HepG2 (cell line): Measurements from ENCODE around the gene CRTAC1. TPM values are rescaled to one million over a fixed set of nuclear protein-coding genes. Genes with fewer than 3 reads are reported as not detected.

Source experiments
- ATAC-seq: fragments of 200-7000 bp; cut with Tn5 transposase; 3 replicates; pipeline ENCODE4 v1.9.1; 2020; ENCODE audit warnings: mild to moderate bottlenecking, moderate library complexity
- BruUV-seq: library from RNA; stranded (reverse); fragments of 400-500 nt; replicated peaks from 2 replicates; lab custom pipeline; 2021; lab: Mats Ljungman, UMichigan
- CTCF ChIA-PET: fragments of 300-600 bp; formaldehyde crosslinking; extraction: SDS; loops from one replicate; lab custom pipeline; 2021; ENCODE audit warnings: low total read pairs, inconsistent platforms, low intra/inter-chr PET ratio; lab: Yijun Ruan, JAX
- POLR2A ChIA-PET: fragments of 350-600 bp; sonication (Branson Sonifier 250); formaldehyde crosslinking; loops from one replicate; lab custom pipeline; 2020; ENCODE audit warnings: antibody characterized with exemption, inconsistent platforms; lab: Yijun Ruan, JAX
- DNase-seq: peaks from one replicate; pipeline ENCODE4 v3.0.0-alpha.2; 2015; ENCODE audit warnings: low spot score
- FAIRE-seq: peaks from 3 replicates; lab custom pipeline; 2011; peaks lifted over from hg19 to GRCh38; lab: Jason Lieb, UNC
- H2AFZ ChIP-seq: one replicate; pipeline ENCODE4 v1.6.1; 2011; ENCODE audit warnings: low read length, inconsistent platforms
- H3K27ac ChIP-seq: fragments of 300-600 bp; 3 replicates; pipeline ENCODE4 v1.8.0; 2011; ENCODE audit warnings: mixed run types, mild to moderate bottlenecking, mixed read lengths, low read length, inconsistent platforms; ENCODE audit not compliant: insufficient read depth; ENCODE audit errors: extremely low read length
- H3K27me3 ChIP-seq, 2 experiments: fragments of 200-600 bp in 1 of 2; 2 replicates in 1 of 2; 3 replicates in 1 of 2; pipeline versions ENCODE4 v1.6.0 to v1.8.0; 2011; ENCODE audit warnings: low read length in 2 of 2, mild to moderate bottlenecking in 2 of 2, moderate library complexity in 2 of 2, inconsistent platforms in 1 of 2; ENCODE audit not compliant: insufficient read depth in 2 of 2, control insufficient read depth in 1 of 2
- H3K36me3 ChIP-seq, 2 experiments: fragments of 200-600 bp in 1 of 2; replicated peaks in 1 of 2; 2 replicates in 1 of 2; 3 replicates in 1 of 2; pipeline versions ENCODE4 v1.5.1 to v1.8.0; 2011; ENCODE audit warnings: low read length in 2 of 2, inconsistent platforms in 1 of 2; ENCODE audit not compliant: insufficient read depth in 2 of 2, control insufficient read depth in 1 of 2
- H3K4me1 ChIP-seq: 2 replicates; pipeline ENCODE4 v1.5.1; 2012; ENCODE audit warnings: low read length, inconsistent platforms; ENCODE audit not compliant: insufficient read depth
- H3K4me2 ChIP-seq: 2 replicates; pipeline ENCODE4 v1.6.0; 2011; ENCODE audit warnings: low read depth, low read length, inconsistent platforms
- H3K4me3 ChIP-seq, 3 experiments: fragments of 200-600 bp in 1 of 3; sonication (generic), shearing (Covaris generic) in 1 of 3; replicated peaks in 1 of 3; 2 replicates each; pipeline ENCODE4 v1.5.1; 2011 to 2016; ENCODE audit warnings: low read length in 3 of 3, inconsistent platforms in 2 of 3, low read depth in 2 of 3, mild to moderate bottlenecking in 2 of 3, control low read depth in 1 of 3, mixed read lengths in 1 of 3; ENCODE audit not compliant: insufficient read depth in 1 of 3
- H3K79me2 ChIP-seq: one replicate; pipeline ENCODE4 v1.6.1; 2011; ENCODE audit warnings: low read length, inconsistent platforms; ENCODE audit not compliant: insufficient read depth
- H3K9ac ChIP-seq: 2 replicates; pipeline ENCODE4 v1.6.0; 2011; ENCODE audit warnings: mild to moderate bottlenecking, low read depth, low read length, inconsistent platforms; ENCODE audit not compliant: insufficient read depth
- H3K9me3 ChIP-seq: 2 replicates; pipeline ENCODE4 v1.5.1; 2012; ENCODE audit warnings: mild to moderate bottlenecking, low read length
- H4K20me1 ChIP-seq: 2 replicates; pipeline ENCODE4 v1.6.0; 2011; ENCODE audit warnings: inconsistent platforms, mild to moderate bottlenecking, low read length, moderate library complexity; ENCODE audit not compliant: insufficient read depth
- HNRNPUL1 ChIP-seq: fragments of 200-400 bp; formaldehyde crosslinking; IDR thresholded peaks from 2 replicates; pipeline ENCODE4 v1.6.1; 2017; ENCODE audit warnings: low read depth, mild to moderate bottlenecking, low read length, moderate library complexity
- MTA1 ChIP-seq: sonication (generic); formaldehyde crosslinking; IDR thresholded peaks from 2 replicates; pipeline ENCODE4 v1.4.0; 2020; ENCODE audit warnings: missing genetic modification reagents, mild to moderate bottlenecking, borderline replicate concordance
- NBN ChIP-seq: fragments of 450-650 bp; conservative IDR thresholded peaks from 2 replicates; pipeline ENCODE4 v1.6.1; 2017
- NFAT5 ChIP-seq: sonication (generic); formaldehyde crosslinking; IDR thresholded peaks from 2 replicates; pipeline ENCODE4 v1.4.0; 2020; ENCODE audit warnings: missing genetic modification reagents
- NFYC ChIP-seq: IDR thresholded peaks from 2 replicates; pipeline ENCODE4 v1.6.1; 2016; ENCODE audit warnings: missing genetic modification reagents, missing compliant biosample characterization
- NR2F6 ChIP-seq, 2 experiments: IDR thresholded peaks; 2 replicates each; pipeline ENCODE4 v1.6.1; 2016; ENCODE audit warnings: antibody characterized with exemption in 1 of 2, mild to moderate bottlenecking in 1 of 2
- POLR2AphosphoS2 ChIP-seq: IDR thresholded peaks from 2 replicates; pipeline ENCODE4 v1.6.1; 2011; ENCODE audit warnings: low read depth, low read length, improper control_type of control experiment
- TCF7 ChIP-seq: sonication (generic); IDR thresholded peaks from 2 replicates; pipeline ENCODE4 v1.6.1; 2016; ENCODE audit warnings: antibody characterized with exemption, low read depth
- TFDP1 ChIP-seq: IDR thresholded peaks from 2 replicates; pipeline ENCODE4 v1.6.1; 2016; ENCODE audit warnings: missing compliant biosample characterization, missing genetic modification reagents, borderline replicate concordance
- ZKSCAN5 ChIP-seq: sonication (generic); formaldehyde crosslinking; IDR thresholded peaks from 2 replicates; pipeline ENCODE4 v1.5.1; 2020; ENCODE audit warnings: mild to moderate bottlenecking, missing genetic modification reagents
- WGBS: methylation state at CpG from one replicate; pipeline ENCODE4 v1.1.6; 2017; ENCODE audit warnings: low lambda C conversion rate; 5-methylcytosine and 5-hydroxymethylcytosine counted together
- in situ Hi-C: cut with HindIII; loops from 2 replicates; pipeline ENCODE4 v1.10.0; 2017; ENCODE audit warnings: low pct_unique_long_range_greater_than_20kb; ENCODE audit not compliant: extremely low pct_ligation_motif_present
- intact Hi-C: fragments of 100-400 bp; cut with micrococcal nuclease; formaldehyde crosslinking; loops from one replicate; pipeline ENCODE4 v1.10.0; 2022; ENCODE audit not compliant: unreplicated experiment
- polyA plus RNA-seq, 8 experiments: library from polyadenylated mRNA; depleted of rRNA in 3 of 8; stranded (reverse) in 7 of 8; unstranded in 1 of 8; fragments of >200 nt; fragmentation: Illumina TruSeq in 4 of 8; extraction: Trizol in 4 of 8; gene quantifications; 2 replicates each; pipeline versions ENCODE4 v1.2.1 to v1.2.3, GENCODE V29; 2011 to 2016; ENCODE audit warnings: low read depth in 4 of 8, missing spikeins in 1 of 8, mixed read lengths in 1 of 8; ENCODE audit not compliant: insufficient read depth in 1 of 8
- total RNA-seq, 5 experiments: library from RNA; depleted of rRNA; stranded (reverse); fragments of >200 nt; fragmentation: Illumina TruSeq; extraction: Trizol; gene quantifications; 2 replicates each; pipeline ENCODE4 v1.2.3, GENCODE V29; 2016; ENCODE audit warnings: low read depth in 1 of 5

The CRTAC1 gene
- total and polyA plus RNA-seq, 2 of the 13 experiments (the other 11 are each of a cell fraction or from before 2014, with no cell fraction given), result not detected

DNA sequence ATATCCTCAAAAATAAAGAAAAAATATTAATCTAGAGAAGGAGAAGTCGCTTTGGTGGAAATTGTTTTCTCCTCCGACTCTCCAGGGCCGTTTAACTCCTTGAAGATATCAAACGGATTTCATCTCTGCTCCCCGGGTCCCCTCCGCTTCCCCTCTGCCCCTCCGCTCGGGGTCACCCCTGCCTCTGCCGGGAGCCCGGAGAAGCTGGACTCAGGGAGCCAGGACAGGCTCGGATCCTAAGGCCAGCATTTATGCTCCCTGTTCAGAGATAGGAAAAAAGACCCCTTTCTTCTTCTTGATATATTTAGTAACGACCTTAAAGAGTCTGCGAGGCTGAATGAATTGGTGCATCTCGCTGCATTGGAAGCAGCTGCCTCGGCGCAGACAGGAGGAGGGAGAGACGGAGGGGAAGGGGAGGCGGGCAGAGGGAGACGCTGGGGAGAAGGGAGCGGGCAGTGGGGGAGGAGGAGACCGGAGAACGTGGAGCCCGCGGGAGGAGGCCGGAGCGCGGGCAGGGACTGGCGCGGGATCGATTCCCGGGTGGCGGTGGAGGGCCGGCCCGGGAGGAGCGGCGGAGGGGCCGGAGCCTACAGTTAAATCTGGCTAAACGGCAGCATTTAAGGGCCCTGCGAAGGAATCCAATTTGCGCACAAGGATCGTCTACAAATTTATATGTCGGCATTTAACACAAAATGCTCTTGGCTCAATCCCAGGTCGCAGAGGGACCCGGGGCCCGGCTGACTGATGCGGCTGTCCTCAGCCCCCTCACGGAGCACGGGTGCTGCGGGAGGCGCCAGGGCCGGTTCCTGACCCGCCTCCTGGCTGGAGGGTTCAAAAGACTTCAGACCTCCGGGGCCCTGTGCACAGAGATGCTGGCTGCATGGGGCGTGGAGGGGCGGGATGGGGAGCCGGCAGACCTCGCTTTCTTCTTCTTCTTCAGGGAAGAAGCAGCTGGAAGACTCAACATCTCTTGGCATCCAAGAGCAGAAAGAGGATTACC, 55.6 kb downstream of the CRTAC1 start (continued):
- TF ChIP-seq NFAT5 (CRISPR knock-in tag) (no peak), ZKSCAN5 (CRISPR knock-in tag) (no peak), NR2F6 (IDR thresholded peaks at IDR 0.05) (no peak), NR2F6 (CRISPR knock-in tag; IDR thresholded peaks at IDR 0.05) (no peak), TCF7 (no peak), POLR2AphosphoS2 (no peak)

DNA sequence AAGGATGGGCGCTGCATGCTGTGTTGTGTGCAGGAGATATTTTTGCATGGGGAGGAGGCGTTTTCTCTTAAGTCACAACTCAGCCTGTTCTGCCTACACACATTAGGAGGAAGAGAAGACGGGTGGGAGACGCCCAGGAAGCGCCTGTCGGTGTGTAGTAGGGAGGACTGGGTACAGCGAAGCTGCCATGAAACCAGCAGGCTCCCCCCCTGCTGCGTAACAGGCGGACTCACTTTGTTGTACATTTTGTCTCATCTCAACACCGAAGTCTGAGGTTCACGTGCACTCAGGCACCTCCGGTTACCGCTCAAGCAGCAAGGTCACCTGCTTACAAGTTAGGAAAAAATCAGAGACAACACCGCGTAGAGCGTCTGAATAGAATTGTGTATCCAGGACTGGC, 56.3 kb downstream of the CRTAC1 start:
- Histone ChIP-seq H3K27me3 (peaks cover 7 to 76% of the 10 kb centered on the region in 2 experiments), H3K27ac (no peak overlapping the region), H3K4me2 (no peak overlapping the region), H3K79me2 (no peaks in the 10 kb centered on the region), H3K36me3 (no peaks in the 10 kb centered on the region), H2AFZ (no peak overlapping the region), H4K20me1 (no peaks in the 10 kb centered on the region), H3K9ac (no peak overlapping the region), H3K9me3 (no peaks in the 10 kb centered on the region), H3K4me3 (no peak overlapping the region), H3K4me1 (0 out of 2 replicates have a peak, but pooled peaks cover 6% of the 10 kb centered on the region)
- TF ChIP-seq NBN (no peak), MTA1 (CRISPR knock-in tag) (no peak), TFDP1 (CRISPR knock-in tag) (no peak), NFYC (CRISPR knock-in tag) (no peak), HNRNPUL1 (no peak)
- BruUV-seq, result no TSS peak
- CTCF ChIA-PET, result no interaction called here
- in situ Hi-C loops (no loop called here), intact Hi-C loops (no loop called here)
- no peak for FAIRE-seq
- 42% methylated on average over 16 of the region's 16 CpGs for WGBS
- POLR2A ChIA-PET, result no interaction called here
- no peak for ATAC-seq
- DNase-seq, result no peak
